Lung (tissue), 12 donors: ENCODE measurements around the gene DNAL1. TPM values are rescaled to one million over a fixed set of nuclear protein-coding genes. Genes with fewer than 3 reads are reported as not detected.

Experiments
- ATAC-seq: fragments of 200-7000 bp; cut with Tn5 transposase; one replicate; pipeline ENCODE4 v1.9.1; 2020; ENCODE audit warnings: moderate number of reproducible peaks; ENCODE audit not compliant: insufficient read depth, low FRiP score
- DNase-seq, 3 donors: peaks; one replicate each; pipeline ENCODE4 v3.0.0-alpha.2; 2013 to 2017
- H3K27ac ChIP-seq, 2 donors: one replicate each; pipeline ENCODE4 v1.5.1; 2013; ENCODE audit warnings: mild to moderate bottlenecking in 2 of 2, moderate library complexity in 2 of 2, control low read depth in 1 of 2, inconsistent platforms in 1 of 2, low read depth in 1 of 2, low read length in 1 of 2
- H3K27me3 ChIP-seq, 3 donors: one replicate each; pipeline ENCODE4 v1.5.1; 2013; ENCODE audit warnings: low read length in 2 of 3; ENCODE audit not compliant: control insufficient read depth in 3 of 3, insufficient read depth in 3 of 3
- H3K36me3 ChIP-seq, 4 donors: one replicate each; pipeline ENCODE4 v1.5.1; 2013; ENCODE audit warnings: low read length in 4 of 4, mild to moderate bottlenecking in 1 of 4, moderate library complexity in 1 of 4; ENCODE audit not compliant: control insufficient read depth in 4 of 4, insufficient read depth in 4 of 4
- H3K4me1 ChIP-seq, 5 donors: one replicate each; pipeline ENCODE4 v1.5.1; 2013; ENCODE audit warnings: low read length in 5 of 5, mild to moderate bottlenecking in 2 of 5, moderate library complexity in 1 of 5; ENCODE audit not compliant: control insufficient read depth in 5 of 5, insufficient read depth in 5 of 5
- H3K4me3 ChIP-seq: one replicate; pipeline ENCODE4 v1.5.1; 2013; ENCODE audit warnings: mild to moderate bottlenecking, control low read depth, moderate library complexity
- H3K9ac ChIP-seq, 2 donors: one replicate each; pipeline ENCODE4 v1.5.1; 2013; ENCODE audit warnings: low read length in 2 of 2, control low read depth in 1 of 2; ENCODE audit not compliant: insufficient read depth in 1 of 2
- H3K9me3 ChIP-seq, 4 donors: one replicate each; pipeline ENCODE4 v1.5.1; 2013; ENCODE audit warnings: low read length in 3 of 4, mild to moderate bottlenecking in 1 of 4, moderate library complexity in 1 of 4; ENCODE audit not compliant: control insufficient read depth in 4 of 4, insufficient read depth in 3 of 4
- CTCF ChIP-seq: IDR thresholded peaks from 2 replicates; pipeline ENCODE4 v1.5.1; 2012; ENCODE audit warnings: mild to moderate bottlenecking; ENCODE audit errors: control extremely low read depth, extremely low read depth
- WGBS, 2 donors: extraction: QIAGEN DNeasy Blood & Tissue Kit; methylation state at CpG; one replicate each; pipeline ENCODE4 v1.1.7; 2013; 5-methylcytosine and 5-hydroxymethylcytosine counted together
- polyA plus RNA-seq, 2 donors: library from polyadenylated mRNA; stranded (reverse); fragments of 200-250 nt; gene quantifications; one replicate each; pipeline ENCODE4 v1.2.1, GENCODE V29; 2013
- total RNA-seq, 2 donors: library from RNA; depleted of rRNA in 1 of 2; stranded (reverse); fragments of >200 nt in 1 of 2; gene quantifications; one replicate each; pipeline ENCODE4 v1.2.1, GENCODE V29; 2014 to 2021
- donor health status: control.
- donor health status: control.
- donor health status: Bipolar disorder and iron deficiency.
- donor health status: healthy.
- donor health status: DM: yes; HTN: yes; CAD: no.

Gene DNAL1
- total and polyA plus RNA-seq, 4 donors, result 5.7 to 25.5 (median 16.6) TPM

- no peaks in the 10 kb centered on the region for H3K4me1 ChIP-seq
- H3K36me3 ChIP-seq, result peaks cover 0 to 4% (median 2%) of the 10 kb centered on the region in 4 donors
- no peaks in the 10 kb centered on the region for H3K27me3 ChIP-seq
- DNase-seq (no peak), ATAC-seq (no peak)
- WGBS, 2 donors, result 96 to 99% methylated on average over 5 of the region's 5 CpGs
- no peaks in the 10 kb centered on the region for H3K9me3 ChIP-seq
- no peak overlapping the region for H3K27ac ChIP-seq
- no peak overlapping the region for H3K9ac ChIP-seq
- no peak overlapping the region for H3K4me3 ChIP-seq
- no peak for TF ChIP-seq CTCF
Measured at GRCh38 chr14:73680821-73681220, 36.0 kb downstream of the DNAL1 start.

GRCh38 chr14:73684627-73685026 lies 39.8 kb downstream of the DNAL1 start:
- DNase-seq (no peak), ATAC-seq (no peak)
- no peaks in the 10 kb centered on the region for H3K4me1 ChIP-seq
- no peak for TF ChIP-seq CTCF
- no peaks in the 10 kb centered on the region for H3K9me3 ChIP-seq
- H3K27ac ChIP-seq, result no peak overlapping the region
- 95 to 97% methylated on average over 5 of the region's 5 CpGs for WGBS, 2 donors
- no peaks in the 10 kb centered on the region for H3K27me3 ChIP-seq
- no peak overlapping the region for H3K4me3 ChIP-seq
- H3K9ac ChIP-seq, result no peak overlapping the region
- peaks cover 1 to 12% (median 8%) of the 10 kb centered on the region in 4 donors for H3K36me3 ChIP-seq

GRCh38 chr14:73685328-73685727 lies 40.5 kb downstream of the DNAL1 start:
- TF ChIP-seq CTCF, result no peak
- 80 to 82% methylated on average over 9 of the region's 9 CpGs for WGBS, 2 donors

GRCh38 chr14:73686901-73687300 lies 42.1 kb downstream of the DNAL1 start:
- ATAC-seq (no peak), DNase-seq (no peak)
- Histone ChIP-seq H3K9me3 (no peaks in the 10 kb centered on the region), H3K4me3 (no peak overlapping the region), H3K36me3 (peaks cover 1 to 11% (median 7%) of the 10 kb centered on the region in 4 donors), H3K27me3 (no peaks in the 10 kb centered on the region), H3K9ac (no peak overlapping the region), H3K4me1 (no peaks in the 10 kb centered on the region), H3K27ac (no peak overlapping the region)
- 86 to 95% methylated on average over 3 of the region's 3 CpGs for WGBS, 2 donors
- TF ChIP-seq CTCF, result no peak

More at GRCh38 chr14:73685328-73685727, 40.5 kb downstream of the DNAL1 start:
- ATAC-seq (no peak), DNase-seq (peak in 1 of 3 donors; percentile 3)
- H3K27ac ChIP-seq, result no peak overlapping the region
- no peaks in the 10 kb centered on the region for H3K9me3 ChIP-seq
- no peak overlapping the region for H3K9ac ChIP-seq
- no peaks in the 10 kb centered on the region for H3K27me3 ChIP-seq
- no peaks in the 10 kb centered on the region for H3K4me1 ChIP-seq
- H3K4me3 ChIP-seq, result no peak overlapping the region
- H3K36me3 ChIP-seq, result peaks cover 1 to 11% (median 8%) of the 10 kb centered on the region in 4 donors
